Spinal cord (tissue), 10 donors: ENCODE results near the gene SYNGR2. TPM values are rescaled to one million over a fixed set of nuclear protein-coding genes. Genes with fewer than 3 reads are reported as not detected.
A peak's percentile ranks its signal among the peaks of the same experiment; 100 is the strongest.

Experiments used
- DNase-seq, 6 donors: peaks; one replicate each; pipeline versions ENCODE4 v3.0.0 to v3.0.0-alpha.2; 2013 to 2015; ENCODE audit warnings: low spot score in 6 of 6, low read depth in 4 of 6
- H3K27ac ChIP-seq: one replicate; pipeline ENCODE4 v1.5.1; 2013; ENCODE audit warnings: low read depth, low read length, control low read depth
- H3K27me3 ChIP-seq: one replicate; pipeline ENCODE4 v1.6.1; 2013; ENCODE audit warnings: low read length; ENCODE audit not compliant: control insufficient read depth, insufficient read depth
- H3K36me3 ChIP-seq: one replicate; pipeline ENCODE4 v1.6.1; 2013; ENCODE audit warnings: low read length; ENCODE audit not compliant: control insufficient read depth, insufficient read depth
- H3K4me1 ChIP-seq: one replicate; pipeline ENCODE4 v1.6.1; 2013; ENCODE audit warnings: low read length; ENCODE audit not compliant: control insufficient read depth, insufficient read depth
- H3K4me3 ChIP-seq: one replicate; pipeline ENCODE4 v1.5.1; 2013; ENCODE audit warnings: low read depth, low read length, control low read depth
- H3K9me3 ChIP-seq: one replicate; pipeline ENCODE4 v1.6.1; 2013; ENCODE audit warnings: low read length; ENCODE audit not compliant: control insufficient read depth, insufficient read depth
- WGBS: methylation state at CpG from one replicate; pipeline ENCODE4 v1.1.5; 2013; ENCODE audit warnings: missing lambda C conversion rate; ENCODE audit not compliant: insufficient coverage; 5-methylcytosine and 5-hydroxymethylcytosine counted together
- polyA plus RNA-seq, 2 donors: library from polyadenylated mRNA; unstranded; fragments of 120-200 nt; gene quantifications; one replicate each; pipeline ENCODE4 v1.2.1, GENCODE V29; 2013; ENCODE audit not compliant: insufficient read length in 2 of 2
- total RNA-seq, 2 donors: library from RNA; depleted of rRNA in 1 of 2; stranded (reverse); fragments of 120-200 nt in 1 of 2; fragments of >200 nt in 1 of 2; gene quantifications; one replicate each; pipeline versions ENCODE4 v1.2.3 to v1.2.4, GENCODE V29; 2013 to 2014
- donor health status: healthy.

SYNGR2 gene
- total and polyA plus RNA-seq, 4 donors: 16.7 to 33.6 (median 21.9) TPM

- no peak for DNase-seq
- H3K36me3 ChIP-seq: peaks cover 25% of the 10 kb centered on the region
- H3K4me1 ChIP-seq: peaks cover 15% of the 10 kb centered on the region
- no peak overlapping the region for H3K4me3 ChIP-seq
- H3K9me3 ChIP-seq: no peaks in the 10 kb centered on the region
- no peaks in the 10 kb centered on the region for H3K27me3 ChIP-seq
- no peak overlapping the region for H3K27ac ChIP-seq
- 83% methylated on average over 6 of the region's 6 CpGs for WGBS
These were observed 32.1 kb downstream of the SYNGR2 start for GRCh38 chr17:78200451-78200850.

- 90% methylated on average over 8 of the region's 8 CpGs for WGBS
- peaks cover 1% of the 10 kb centered on the region for H3K4me1 ChIP-seq
- no peak for DNase-seq
- H3K36me3 ChIP-seq: peaks cover 34% of the 10 kb centered on the region
- no peaks in the 10 kb centered on the region for H3K27me3 ChIP-seq
- no peaks in the 10 kb centered on the region for H3K9me3 ChIP-seq
- H3K4me3 ChIP-seq: no peak overlapping the region
- H3K27ac ChIP-seq: no peak overlapping the region
These were observed 34.3 kb downstream of the SYNGR2 start for GRCh38 chr17:78202666-78203065.

GRCh38 chr17:78204387-78205123, 36.2 kb downstream of the SYNGR2 start:
- Histone ChIP-seq H3K4me3 (no peak overlapping the region), H3K36me3 (peaks cover 31% of the 10 kb centered on the region), H3K9me3 (no peaks in the 10 kb centered on the region), H3K4me1 (no peaks in the 10 kb centered on the region), H3K27ac (no peak overlapping the region), H3K27me3 (no peaks in the 10 kb centered on the region)
- WGBS: 94% methylated on average over 22 of the region's 22 CpGs
- no peak for DNase-seq

GRCh38 chr17:78205124-78205775, 36.9 kb downstream of the SYNGR2 start:
- WGBS: 92% methylated on average over 16 of the region's 17 CpGs

GRCh38 chr17:78206298-78206697, 37.9 kb downstream of the SYNGR2 start:
- Histone ChIP-seq H3K4me1 (no peaks in the 10 kb centered on the region), H3K4me3 (no peak overlapping the region), H3K9me3 (no peaks in the 10 kb centered on the region), H3K27ac (no peak overlapping the region), H3K36me3 (peaks cover 29% of the 10 kb centered on the region), H3K27me3 (no peaks in the 10 kb centered on the region)
- no peak for DNase-seq
- 94% methylated on average over 5 of the region's 7 CpGs for WGBS

More at GRCh38 chr17:78205124-78205775, 36.9 kb downstream of the SYNGR2 start:
- Histone ChIP-seq H3K9me3 (no peaks in the 10 kb centered on the region), H3K36me3 (peaks cover 30% of the 10 kb centered on the region), H3K4me3 (no peak overlapping the region), H3K27ac (no peak overlapping the region), H3K27me3 (no peaks in the 10 kb centered on the region), H3K4me1 (no peaks in the 10 kb centered on the region)
- DNase-seq: no peak

GRCh38 chr17:78208486-78208885, 40.1 kb downstream of the SYNGR2 start:
- no peaks in the 10 kb centered on the region for H3K4me1 ChIP-seq
- no peaks in the 10 kb centered on the region for H3K27me3 ChIP-seq
- no peak overlapping the region for H3K27ac ChIP-seq
- peaks cover 20% of the 10 kb centered on the region for H3K36me3 ChIP-seq
- DNase-seq: no peak
- WGBS: no CpG with 5 or more reads among the region's 3 CpGs
- H3K4me3 ChIP-seq: no peak overlapping the region
- H3K9me3 ChIP-seq: no peaks in the 10 kb centered on the region

- Histone ChIP-seq H3K9me3 (no peaks in the 10 kb centered on the region), H3K4me3 (no peak overlapping the region), H3K27me3 (no peaks in the 10 kb centered on the region), H3K36me3 (peaks cover 12% of the 10 kb centered on the region), H3K4me1 (peaks cover 13% of the 10 kb centered on the region), H3K27ac (no peak overlapping the region)
- DNase-seq: no peak
- WGBS: 93% methylated on average over 6 of the region's 10 CpGs
These were observed 41.7 kb downstream of the SYNGR2 start for GRCh38 chr17:78210111-78210510.

- 94% methylated on average over 10 of the region's 11 CpGs for WGBS
- no peak for DNase-seq
These were observed 42.7 kb downstream of the SYNGR2 start for GRCh38 chr17:78211032-78211431.

GRCh38 chr17:78214016-78214705, 45.8 kb downstream of the SYNGR2 start, which contains the start of gene BIRC5:
BIRC5 (plus strand) TSS chr17:78214253; CDS start chr17:78214317, 64 bp downstream.
- DNase-seq: peak; percentile 53 to 96 (median 84)
- Histone ChIP-seq H3K36me3 (no peaks in the 10 kb centered on the region), H3K4me3 (peak within 1 kb of the TSS; percentile 64), H3K9me3 (no peaks in the 10 kb centered on the region), H3K4me1 (peaks cover 14% of the 10 kb centered on the region), H3K27me3 (no peaks in the 10 kb centered on the region), H3K27ac (no peak within 1 kb of the TSS)
- WGBS: under 1% methylated on average over 60 of the region's 60 CpGs

More at GRCh38 chr17:78211032-78211431, 42.7 kb downstream of the SYNGR2 start:
- peaks cover 14% of the 10 kb centered on the region for H3K4me1 ChIP-seq
- H3K4me3 ChIP-seq: no peak overlapping the region
- no peaks in the 10 kb centered on the region for H3K9me3 ChIP-seq
- H3K27ac ChIP-seq: no peak overlapping the region
- H3K36me3 ChIP-seq: peaks cover 4% of the 10 kb centered on the region
- H3K27me3 ChIP-seq: no peaks in the 10 kb centered on the region
